Lung (tissue), 12 donors: Measurements from ENCODE around the gene COQ2. TPM values are rescaled to one million over a fixed set of nuclear protein-coding genes. Genes with fewer than 3 reads are reported as not detected.

ENCODE experiments used
- ATAC-seq: fragments of 200-7000 bp; cut with Tn5 transposase; one replicate; pipeline ENCODE4 v1.9.1; 2020; ENCODE audit warnings: moderate number of reproducible peaks; ENCODE audit not compliant: insufficient read depth, low FRiP score
- DNase-seq, 3 donors: peaks; one replicate each; pipeline ENCODE4 v3.0.0-alpha.2; 2013 to 2017
- H3K27ac ChIP-seq, 2 donors: one replicate each; pipeline ENCODE4 v1.5.1; 2013; ENCODE audit warnings: mild to moderate bottlenecking in 2 of 2, moderate library complexity in 2 of 2, control low read depth in 1 of 2, inconsistent platforms in 1 of 2, low read depth in 1 of 2, low read length in 1 of 2
- H3K27me3 ChIP-seq, 3 donors: one replicate each; pipeline ENCODE4 v1.5.1; 2013; ENCODE audit warnings: low read length in 2 of 3; ENCODE audit not compliant: control insufficient read depth in 3 of 3, insufficient read depth in 3 of 3
- H3K36me3 ChIP-seq, 4 donors: one replicate each; pipeline ENCODE4 v1.5.1; 2013; ENCODE audit warnings: low read length in 4 of 4, mild to moderate bottlenecking in 1 of 4, moderate library complexity in 1 of 4; ENCODE audit not compliant: control insufficient read depth in 4 of 4, insufficient read depth in 4 of 4
- H3K4me1 ChIP-seq, 5 donors: one replicate each; pipeline ENCODE4 v1.5.1; 2013; ENCODE audit warnings: low read length in 5 of 5, mild to moderate bottlenecking in 2 of 5, moderate library complexity in 1 of 5; ENCODE audit not compliant: control insufficient read depth in 5 of 5, insufficient read depth in 5 of 5
- H3K4me3 ChIP-seq: one replicate; pipeline ENCODE4 v1.5.1; 2013; ENCODE audit warnings: mild to moderate bottlenecking, control low read depth, moderate library complexity
- H3K9ac ChIP-seq, 2 donors: one replicate each; pipeline ENCODE4 v1.5.1; 2013; ENCODE audit warnings: low read length in 2 of 2, control low read depth in 1 of 2; ENCODE audit not compliant: insufficient read depth in 1 of 2
- H3K9me3 ChIP-seq, 4 donors: one replicate each; pipeline ENCODE4 v1.5.1; 2013; ENCODE audit warnings: low read length in 3 of 4, mild to moderate bottlenecking in 1 of 4, moderate library complexity in 1 of 4; ENCODE audit not compliant: control insufficient read depth in 4 of 4, insufficient read depth in 3 of 4
- WGBS, 2 donors: extraction: QIAGEN DNeasy Blood & Tissue Kit; methylation state at CpG; one replicate each; pipeline ENCODE4 v1.1.7; 2013; 5-methylcytosine and 5-hydroxymethylcytosine counted together
- polyA plus RNA-seq, 2 donors: library from polyadenylated mRNA; stranded (reverse); fragments of 200-250 nt; gene quantifications; one replicate each; pipeline ENCODE4 v1.2.1, GENCODE V29; 2013
- total RNA-seq, 2 donors: library from RNA; depleted of rRNA in 1 of 2; stranded (reverse); fragments of >200 nt in 1 of 2; gene quantifications; one replicate each; pipeline ENCODE4 v1.2.1, GENCODE V29; 2014 to 2021
- TF ChIP-seq, protein P1 (sequence below): IDR thresholded peaks from 2 replicates; pipeline ENCODE4 v1.5.1; 2012; ENCODE audit warnings: mild to moderate bottlenecking; ENCODE audit errors: control extremely low read depth, extremely low read depth
- donor health status: control.
- donor health status: control.
- donor health status: Bipolar disorder and iron deficiency.
- donor health status: healthy.
- donor health status: DM: yes; HTN: yes; CAD: no.

Gene COQ2
- total and polyA plus RNA-seq, 4 donors, result 7.5 to 15.1 (median 9.6) TPM

DNA sequence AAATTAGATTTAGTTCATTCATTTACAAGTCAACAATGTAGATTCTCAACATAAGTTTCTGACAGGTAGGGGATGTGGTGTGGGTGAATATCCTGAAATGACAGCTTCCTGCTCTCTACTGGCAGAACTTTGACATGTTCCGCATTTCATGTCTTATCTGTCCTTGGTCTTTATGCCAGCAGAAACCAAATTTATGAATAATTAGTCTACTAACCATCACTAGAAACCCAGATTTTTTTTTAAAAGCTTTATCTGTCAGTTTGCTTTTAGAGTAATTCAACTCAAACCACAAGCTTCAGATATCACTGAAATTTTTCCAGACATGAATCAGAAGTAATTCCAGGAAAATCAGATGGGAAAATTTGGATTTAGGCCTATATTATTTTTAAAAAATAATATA lies 17.9 kb downstream of the COQ2 start:
- ATAC-seq, result no peak
- TF ChIP-seq, protein P1, sequence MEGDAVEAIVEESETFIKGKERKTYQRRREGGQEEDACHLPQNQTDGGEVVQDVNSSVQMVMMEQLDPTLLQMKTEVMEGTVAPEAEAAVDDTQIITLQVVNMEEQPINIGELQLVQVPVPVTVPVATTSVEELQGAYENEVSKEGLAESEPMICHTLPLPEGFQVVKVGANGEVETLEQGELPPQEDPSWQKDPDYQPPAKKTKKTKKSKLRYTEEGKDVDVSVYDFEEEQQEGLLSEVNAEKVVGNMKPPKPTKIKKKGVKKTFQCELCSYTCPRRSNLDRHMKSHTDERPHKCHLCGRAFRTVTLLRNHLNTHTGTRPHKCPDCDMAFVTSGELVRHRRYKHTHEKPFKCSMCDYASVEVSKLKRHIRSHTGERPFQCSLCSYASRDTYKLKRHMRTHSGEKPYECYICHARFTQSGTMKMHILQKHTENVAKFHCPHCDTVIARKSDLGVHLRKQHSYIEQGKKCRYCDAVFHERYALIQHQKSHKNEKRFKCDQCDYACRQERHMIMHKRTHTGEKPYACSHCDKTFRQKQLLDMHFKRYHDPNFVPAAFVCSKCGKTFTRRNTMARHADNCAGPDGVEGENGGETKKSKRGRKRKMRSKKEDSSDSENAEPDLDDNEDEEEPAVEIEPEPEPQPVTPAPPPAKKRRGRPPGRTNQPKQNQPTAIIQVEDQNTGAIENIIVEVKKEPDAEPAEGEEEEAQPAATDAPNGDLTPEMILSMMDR, result no peak
- no peak overlapping the region for H3K27ac ChIP-seq
- no peaks in the 10 kb centered on the region for H3K4me1 ChIP-seq
- H3K4me3 ChIP-seq, result no peak overlapping the region
- H3K27me3 ChIP-seq, result no peaks in the 10 kb centered on the region
- 40 to 64% methylated on average over 1 of the region's 1 CpG for WGBS, 2 donors
- peaks cover 0 to under 1% (median 0%) of the 10 kb centered on the region in 4 donors for H3K9me3 ChIP-seq
- DNase-seq, result no peak
- peaks cover 9 to 26% (median 16%) of the 10 kb centered on the region in 4 donors for H3K36me3 ChIP-seq
- no peak overlapping the region for H3K9ac ChIP-seq

DNA sequence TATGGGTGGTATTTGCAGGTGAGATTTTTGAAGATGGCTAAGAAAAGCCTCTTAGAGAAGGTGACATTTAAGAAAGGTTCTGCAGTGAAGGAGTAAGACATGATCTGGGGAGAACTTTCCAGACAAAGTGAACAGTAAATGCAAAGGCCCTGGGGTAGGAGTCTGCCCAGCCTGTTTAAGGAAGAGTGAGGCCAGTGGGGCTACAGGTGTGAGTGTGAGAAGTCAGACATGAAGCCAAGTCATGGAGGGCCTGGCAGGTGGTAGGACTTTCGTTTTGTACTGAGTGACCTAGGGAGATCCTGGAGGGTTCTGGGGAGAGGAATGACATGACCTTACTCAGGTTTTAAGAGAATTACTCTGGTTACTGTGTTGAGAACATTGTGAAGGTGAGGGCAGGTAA lies 21.5 kb downstream of the COQ2 start:
- Histone ChIP-seq H3K9ac (no peak overlapping the region), H3K4me1 (no peaks in the 10 kb centered on the region), H3K27ac (no peak overlapping the region), H3K27me3 (no peaks in the 10 kb centered on the region), H3K9me3 (peaks cover 0 to 1% (median 0%) of the 10 kb centered on the region in 4 donors), H3K4me3 (no peak overlapping the region), H3K36me3 (peaks cover 5 to 18% (median 11%) of the 10 kb centered on the region in 4 donors)
- 76 to 96% methylated on average over 1 of the region's 1 CpG for WGBS, 2 donors
- DNase-seq, result no peak
- ATAC-seq, result no peak
- TF ChIP-seq, protein P1, result no peak

DNA sequence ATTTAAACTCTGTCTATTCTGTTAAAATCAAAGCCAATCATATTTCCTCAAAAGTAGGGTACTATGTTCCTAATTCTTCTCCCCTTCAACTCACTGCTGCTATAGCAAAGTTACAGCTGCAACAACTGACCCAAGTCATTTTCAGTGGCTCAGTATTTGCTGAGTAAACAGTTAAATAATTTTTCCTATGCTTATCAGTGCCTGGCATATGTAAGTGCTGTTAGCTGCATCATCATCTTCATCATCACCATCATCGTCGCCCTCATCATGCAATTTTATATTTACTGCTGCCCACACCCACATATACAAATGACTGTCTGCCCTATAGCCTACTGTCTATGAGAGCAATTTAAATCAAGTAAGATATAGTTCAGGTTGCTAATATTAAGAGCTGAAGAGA lies 21.9 kb downstream of the COQ2 start:
- H3K36me3 ChIP-seq, result peaks cover 2 to 18% (median 11%) of the 10 kb centered on the region in 4 donors
- TF ChIP-seq, protein P1, result no peak
- no peaks in the 10 kb centered on the region for H3K27me3 ChIP-seq
- H3K4me1 ChIP-seq, result no peaks in the 10 kb centered on the region
- DNase-seq (no peak), ATAC-seq (no peak)
- peaks cover 0 to 1% (median 0%) of the 10 kb centered on the region in 4 donors for H3K9me3 ChIP-seq
- WGBS, 2 donors, result 91 to 94% methylated on average over 2 of the region's 2 CpGs
- H3K27ac ChIP-seq, result no peak overlapping the region
- no peak overlapping the region for H3K9ac ChIP-seq
- no peak overlapping the region for H3K4me3 ChIP-seq

DNA sequence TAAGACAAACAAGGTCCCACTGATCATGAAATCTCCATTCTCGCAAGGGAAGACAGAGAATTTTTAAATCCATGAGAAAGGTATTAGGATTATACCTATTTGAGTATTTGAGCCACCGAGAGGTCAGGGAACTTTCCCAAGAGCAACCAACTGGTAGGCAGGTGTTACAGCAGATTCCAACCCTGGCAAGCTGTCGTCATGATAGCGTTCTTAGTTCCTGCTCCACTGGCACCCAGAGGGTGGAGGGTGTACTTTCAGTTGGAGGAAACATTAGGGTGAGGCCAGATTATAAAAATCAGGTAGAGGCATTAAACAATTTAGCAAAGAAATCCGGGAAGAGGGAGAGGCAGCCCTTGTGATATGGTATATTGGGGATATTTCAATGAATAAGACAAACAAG lies 23.3 kb downstream of the COQ2 start:
- Histone ChIP-seq H3K4me3 (no peak overlapping the region), H3K36me3 (peaks cover 1 to 16% (median 6%) of the 10 kb centered on the region in 4 donors), H3K9me3 (peaks cover 0 to 1% (median 0%) of the 10 kb centered on the region in 4 donors), H3K27me3 (no peaks in the 10 kb centered on the region), H3K4me1 (no peaks in the 10 kb centered on the region), H3K9ac (no peak overlapping the region), H3K27ac (no peak overlapping the region)
- ATAC-seq (no peak), DNase-seq (no peak)
- TF ChIP-seq, protein P1, result no peak
- WGBS, 2 donors, result 67 to 93% methylated on average over 5 of the region's 5 CpGs
